Lung (tissue), 12 donors: ENCODE results near the gene ZNF574. TPM values are rescaled to one million over a fixed set of nuclear protein-coding genes. Genes with fewer than 3 reads are reported as not detected.

Source experiments
- ATAC-seq: fragments of 200-7000 bp; cut with Tn5 transposase; one replicate; pipeline ENCODE4 v1.9.1; 2020; ENCODE audit warnings: moderate number of reproducible peaks; ENCODE audit not compliant: insufficient read depth, low FRiP score
- DNase-seq, 3 donors: peaks; one replicate each; pipeline ENCODE4 v3.0.0-alpha.2; 2013 to 2017
- H3K27ac ChIP-seq, 2 donors: one replicate each; pipeline ENCODE4 v1.5.1; 2013; ENCODE audit warnings: mild to moderate bottlenecking in 2 of 2, moderate library complexity in 2 of 2, control low read depth in 1 of 2, inconsistent platforms in 1 of 2, low read depth in 1 of 2, low read length in 1 of 2
- H3K27me3 ChIP-seq, 3 donors: one replicate each; pipeline ENCODE4 v1.5.1; 2013; ENCODE audit warnings: low read length in 2 of 3; ENCODE audit not compliant: control insufficient read depth in 3 of 3, insufficient read depth in 3 of 3
- H3K36me3 ChIP-seq, 4 donors: one replicate each; pipeline ENCODE4 v1.5.1; 2013; ENCODE audit warnings: low read length in 4 of 4, mild to moderate bottlenecking in 1 of 4, moderate library complexity in 1 of 4; ENCODE audit not compliant: control insufficient read depth in 4 of 4, insufficient read depth in 4 of 4
- H3K4me1 ChIP-seq, 5 donors: one replicate each; pipeline ENCODE4 v1.5.1; 2013; ENCODE audit warnings: low read length in 5 of 5, mild to moderate bottlenecking in 2 of 5, moderate library complexity in 1 of 5; ENCODE audit not compliant: control insufficient read depth in 5 of 5, insufficient read depth in 5 of 5
- H3K4me3 ChIP-seq: one replicate; pipeline ENCODE4 v1.5.1; 2013; ENCODE audit warnings: mild to moderate bottlenecking, control low read depth, moderate library complexity
- H3K9ac ChIP-seq, 2 donors: one replicate each; pipeline ENCODE4 v1.5.1; 2013; ENCODE audit warnings: low read length in 2 of 2, control low read depth in 1 of 2; ENCODE audit not compliant: insufficient read depth in 1 of 2
- H3K9me3 ChIP-seq, 4 donors: one replicate each; pipeline ENCODE4 v1.5.1; 2013; ENCODE audit warnings: low read length in 3 of 4, mild to moderate bottlenecking in 1 of 4, moderate library complexity in 1 of 4; ENCODE audit not compliant: control insufficient read depth in 4 of 4, insufficient read depth in 3 of 4
- WGBS, 2 donors: extraction: QIAGEN DNeasy Blood & Tissue Kit; methylation state at CpG; one replicate each; pipeline ENCODE4 v1.1.7; 2013; 5-methylcytosine and 5-hydroxymethylcytosine counted together
- polyA plus RNA-seq, 2 donors: library from polyadenylated mRNA; stranded (reverse); fragments of 200-250 nt; gene quantifications; one replicate each; pipeline ENCODE4 v1.2.1, GENCODE V29; 2013
- total RNA-seq, 2 donors: library from RNA; depleted of rRNA in 1 of 2; stranded (reverse); fragments of >200 nt in 1 of 2; gene quantifications; one replicate each; pipeline ENCODE4 v1.2.1, GENCODE V29; 2014 to 2021
- TF ChIP-seq, protein P1 (sequence below): IDR thresholded peaks from 2 replicates; pipeline ENCODE4 v1.5.1; 2012; ENCODE audit warnings: mild to moderate bottlenecking; ENCODE audit errors: control extremely low read depth, extremely low read depth
- donor health status: control.
- donor health status: control.
- donor health status: Bipolar disorder and iron deficiency.
- donor health status: healthy.
- donor health status: DM: yes; HTN: yes; CAD: no.

The ZNF574 gene
- total and polyA plus RNA-seq, 4 donors, result 6.8 to 13.7 (median 10.1) TPM

DNA sequence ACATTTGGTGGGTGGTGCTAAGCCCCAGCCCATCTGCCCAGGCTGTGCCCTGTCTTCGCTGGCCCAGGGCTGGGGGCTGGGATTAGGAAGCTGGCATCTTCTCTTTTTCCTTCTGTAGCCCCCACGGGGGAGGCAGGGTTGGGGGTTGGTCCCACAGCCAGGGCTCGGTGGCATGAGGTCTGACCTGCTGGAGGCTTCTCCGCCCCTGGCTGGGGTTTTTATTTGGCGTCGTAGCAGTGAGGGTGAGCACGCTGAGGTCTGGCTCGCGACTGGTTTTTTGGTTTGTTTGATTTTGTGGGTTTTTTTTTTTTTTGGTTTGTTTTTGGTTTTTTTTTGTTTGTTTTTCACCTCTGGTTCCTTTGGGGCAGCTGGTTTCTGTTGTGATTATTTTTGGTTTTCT is 14.7 kb downstream of the ZNF574 start:
- ATAC-seq (no peak), DNase-seq (no peak)
- Histone ChIP-seq H3K27me3 (no peaks in the 10 kb centered on the region), H3K9me3 (no peaks in the 10 kb centered on the region), H3K27ac (no peak overlapping the region), H3K4me1 (peaks cover 0 to 4% (median 0%) of the 10 kb centered on the region in 5 donors), H3K36me3 (peaks cover 0 to 1% (median 0%) of the 10 kb centered on the region in 4 donors), H3K4me3 (no peak overlapping the region), H3K9ac (no peak overlapping the region)
- TF ChIP-seq, protein P1, sequence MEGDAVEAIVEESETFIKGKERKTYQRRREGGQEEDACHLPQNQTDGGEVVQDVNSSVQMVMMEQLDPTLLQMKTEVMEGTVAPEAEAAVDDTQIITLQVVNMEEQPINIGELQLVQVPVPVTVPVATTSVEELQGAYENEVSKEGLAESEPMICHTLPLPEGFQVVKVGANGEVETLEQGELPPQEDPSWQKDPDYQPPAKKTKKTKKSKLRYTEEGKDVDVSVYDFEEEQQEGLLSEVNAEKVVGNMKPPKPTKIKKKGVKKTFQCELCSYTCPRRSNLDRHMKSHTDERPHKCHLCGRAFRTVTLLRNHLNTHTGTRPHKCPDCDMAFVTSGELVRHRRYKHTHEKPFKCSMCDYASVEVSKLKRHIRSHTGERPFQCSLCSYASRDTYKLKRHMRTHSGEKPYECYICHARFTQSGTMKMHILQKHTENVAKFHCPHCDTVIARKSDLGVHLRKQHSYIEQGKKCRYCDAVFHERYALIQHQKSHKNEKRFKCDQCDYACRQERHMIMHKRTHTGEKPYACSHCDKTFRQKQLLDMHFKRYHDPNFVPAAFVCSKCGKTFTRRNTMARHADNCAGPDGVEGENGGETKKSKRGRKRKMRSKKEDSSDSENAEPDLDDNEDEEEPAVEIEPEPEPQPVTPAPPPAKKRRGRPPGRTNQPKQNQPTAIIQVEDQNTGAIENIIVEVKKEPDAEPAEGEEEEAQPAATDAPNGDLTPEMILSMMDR, result no peak
- 63 to 66% methylated on average over 9 of the region's 9 CpGs for WGBS, 2 donors

DNA sequence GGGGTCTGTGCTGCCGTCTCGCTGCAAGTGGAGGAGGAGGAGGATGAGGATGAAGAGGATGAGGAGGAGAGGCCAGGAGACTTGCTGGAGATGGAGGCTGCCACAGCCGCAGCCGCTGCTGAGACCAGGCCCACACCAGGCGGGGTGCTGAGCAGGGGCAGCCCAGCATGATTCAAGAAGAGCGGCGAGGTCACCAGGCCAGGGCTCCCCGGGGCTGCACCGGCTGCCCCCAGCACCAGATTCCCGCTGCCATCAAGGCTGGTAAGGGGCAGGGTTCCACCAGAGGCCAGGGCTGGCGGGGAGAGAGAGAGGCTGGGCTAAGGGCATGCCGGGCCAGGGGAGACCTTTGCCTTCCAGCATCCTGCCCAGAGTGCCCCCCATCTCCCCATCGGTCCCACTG is 15.3 kb downstream of the ZNF574 start:
- Histone ChIP-seq H3K27me3 (peaks cover 0 to 2% (median 0%) of the 10 kb centered on the region in 3 donors), H3K4me3 (no peak overlapping the region), H3K9ac (no peak overlapping the region), H3K9me3 (no peaks in the 10 kb centered on the region), H3K4me1 (peaks cover 0 to 4% (median 0%) of the 10 kb centered on the region in 5 donors), H3K27ac (no peak overlapping the region), H3K36me3 (peaks cover 0 to 1% (median 0%) of the 10 kb centered on the region in 4 donors)
- DNase-seq (no peak), ATAC-seq (no peak)
- TF ChIP-seq, protein P1, result no peak
- 87 to 94% methylated on average over 13 of the region's 13 CpGs for WGBS, 2 donors

DNA sequence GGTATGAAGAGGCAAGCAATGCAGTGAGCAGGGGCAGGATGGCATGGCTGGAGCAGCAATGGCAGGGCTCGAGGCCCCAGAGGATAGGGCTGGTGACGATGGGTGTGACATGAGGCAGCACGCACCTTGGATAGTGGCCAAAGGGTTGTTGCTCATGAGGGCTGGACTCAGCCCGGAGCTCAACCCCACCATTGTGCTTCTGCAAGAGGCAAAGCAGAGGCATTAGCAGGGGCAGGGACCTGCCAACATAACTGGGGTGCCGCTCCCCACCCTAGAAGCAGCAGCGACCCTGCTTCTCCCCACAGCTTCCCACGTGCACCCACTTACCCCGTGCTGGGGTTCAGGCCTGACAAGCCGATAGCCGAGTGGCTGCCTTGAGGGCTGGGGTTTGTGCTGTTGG is 15.8 kb downstream of the ZNF574 start:
- no peak for ATAC-seq
- peaks cover 0 to 5% (median 3%) of the 10 kb centered on the region in 3 donors for H3K27me3 ChIP-seq
- no peak overlapping the region for H3K4me3 ChIP-seq
- peak; percentile 30 to 49 (median 32) for DNase-seq
- TF ChIP-seq, protein P1, result no peak
- peaks cover 0 to 1% (median 0%) of the 10 kb centered on the region in 4 donors for H3K36me3 ChIP-seq
- no peak overlapping the region for H3K9ac ChIP-seq
- peaks cover 0 to 1% (median 0%) of the 10 kb centered on the region in 4 donors for H3K9me3 ChIP-seq
- no peak overlapping the region for H3K27ac ChIP-seq
- peaks cover 0 to 4% (median 0%) of the 10 kb centered on the region in 5 donors for H3K4me1 ChIP-seq
- WGBS, 2 donors, result 50 to 59% methylated on average over 10 of the region's 10 CpGs

DNA sequence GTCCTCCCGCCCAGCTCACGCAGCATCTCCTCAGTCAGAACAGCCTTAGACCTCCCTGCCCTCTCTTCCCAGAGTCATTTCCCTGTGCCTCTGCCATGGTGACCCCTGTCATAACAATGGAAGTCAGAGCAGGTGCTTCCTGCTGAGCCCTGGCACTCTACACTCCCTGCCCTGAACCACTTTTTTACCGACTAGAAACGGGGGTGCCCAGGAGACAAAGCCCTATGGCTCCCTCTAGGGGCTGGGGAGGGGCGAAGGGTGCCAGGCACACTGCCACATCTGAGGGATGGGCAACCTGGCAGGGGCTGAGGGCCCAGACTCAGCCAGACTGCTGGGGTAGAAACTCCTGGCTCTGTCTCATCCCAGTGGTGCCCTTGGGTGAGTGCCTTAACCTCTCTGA is 16.4 kb downstream of the ZNF574 start:
- Histone ChIP-seq H3K9ac (no peak overlapping the region), H3K27me3 (peaks cover 0 to 5% (median 4%) of the 10 kb centered on the region in 3 donors), H3K27ac (no peak overlapping the region), H3K4me1 (peaks cover 0 to 4% (median 0%) of the 10 kb centered on the region in 5 donors), H3K4me3 (no peak overlapping the region), H3K9me3 (peaks cover 0 to 1% (median 0%) of the 10 kb centered on the region in 4 donors), H3K36me3 (peaks cover 0 to 1% (median 0%) of the 10 kb centered on the region in 4 donors)
- peak in 2 of 3 donors; percentile 31 to 55 for DNase-seq
- no peak for ATAC-seq
- 32 to 39% methylated on average over 5 of the region's 5 CpGs for WGBS, 2 donors
- TF ChIP-seq, protein P1, result no peak
